ENCODE data around the gene TDG.
"Not testable (repeated sequence)": the region's sequence is repeated elsewhere in the genome, so short reads cannot be mapped to it uniquely, and the experiment has no call there.

TDG gene

DNA sequence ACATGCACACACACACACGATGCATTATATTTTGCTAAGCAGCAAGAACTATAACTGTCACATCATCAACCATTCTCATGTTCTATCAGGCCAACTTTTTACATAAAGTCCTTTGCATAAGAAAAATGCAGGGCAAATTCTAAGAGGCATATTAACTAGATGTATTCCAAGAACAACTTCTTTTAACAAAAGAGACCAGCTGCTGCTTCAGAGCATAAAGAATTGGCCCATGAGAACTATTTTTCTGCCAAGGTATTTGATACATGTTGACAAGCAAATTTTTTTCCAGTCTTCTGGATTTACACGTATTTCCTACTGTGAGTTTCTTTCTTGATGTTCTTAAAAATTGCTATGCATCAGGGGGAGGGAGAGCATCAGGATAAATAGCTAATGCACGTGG, 57.1 kb downstream of the TDG start:
- no peak for DNase-seq (ENCODE audit: low spot score)

DNA sequence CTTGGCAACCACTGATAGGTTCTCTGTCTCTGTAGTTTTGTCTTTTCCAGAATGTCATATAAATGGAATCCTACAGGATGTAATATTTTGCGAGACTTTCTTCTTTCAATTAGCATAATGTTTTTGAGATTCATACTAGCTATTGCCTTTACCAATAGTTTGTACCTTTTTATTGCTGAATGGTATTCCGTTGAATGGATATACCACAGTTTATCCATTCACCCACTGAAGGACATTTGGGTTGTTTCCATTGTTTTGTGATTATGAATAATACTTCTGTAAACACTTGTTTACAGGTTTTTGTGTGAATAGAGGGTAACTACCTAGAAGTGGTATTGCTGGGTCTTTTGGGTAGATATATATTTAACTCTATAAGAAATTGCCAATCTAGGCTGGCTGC, 58.0 kb downstream of the TDG start:
- no peak for DNase-seq (ENCODE audit: low spot score)

DNA sequence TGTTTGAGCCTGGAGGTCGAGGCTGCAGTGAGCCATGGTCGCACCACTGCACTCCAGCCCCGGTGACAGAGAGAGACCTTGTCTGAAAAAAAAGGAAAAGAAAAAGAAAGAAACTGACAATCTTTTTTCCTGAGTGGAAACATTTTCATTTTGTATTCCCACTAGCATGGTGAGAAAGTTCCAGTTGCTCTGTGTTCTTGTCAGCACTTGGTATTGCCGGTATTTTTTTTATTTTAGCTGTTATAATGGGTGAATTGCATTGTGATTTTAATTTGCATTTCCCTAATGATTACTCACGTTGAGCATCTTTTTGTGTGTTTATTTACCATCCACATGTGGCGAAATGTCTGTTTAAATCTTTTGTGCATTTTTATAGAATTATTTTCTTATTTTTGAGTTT, 58.7 kb downstream of the TDG start:
- no peak for DNase-seq (ENCODE audit: low spot score)

DNA sequence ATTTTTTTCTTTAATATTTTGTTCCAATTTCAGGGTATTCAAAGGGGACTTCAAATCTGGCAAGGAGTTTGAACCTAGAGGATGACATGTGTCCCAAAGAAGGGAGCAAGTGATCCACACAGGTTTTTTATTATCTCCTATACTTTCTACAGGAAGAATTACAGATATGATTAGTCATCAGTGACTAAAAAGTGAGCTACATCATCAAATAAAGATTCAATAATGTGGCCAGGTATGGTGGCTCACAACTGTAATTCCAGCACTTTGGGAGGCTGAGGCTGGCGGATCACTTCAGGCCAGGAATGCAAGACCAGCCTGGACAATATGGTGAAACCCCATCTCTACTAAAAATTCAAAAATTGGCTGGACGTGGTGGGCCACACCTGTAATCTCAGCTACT, 60.1 kb downstream of the TDG start:
- no peak for DNase-seq (ENCODE audit: low spot score)

DNA sequence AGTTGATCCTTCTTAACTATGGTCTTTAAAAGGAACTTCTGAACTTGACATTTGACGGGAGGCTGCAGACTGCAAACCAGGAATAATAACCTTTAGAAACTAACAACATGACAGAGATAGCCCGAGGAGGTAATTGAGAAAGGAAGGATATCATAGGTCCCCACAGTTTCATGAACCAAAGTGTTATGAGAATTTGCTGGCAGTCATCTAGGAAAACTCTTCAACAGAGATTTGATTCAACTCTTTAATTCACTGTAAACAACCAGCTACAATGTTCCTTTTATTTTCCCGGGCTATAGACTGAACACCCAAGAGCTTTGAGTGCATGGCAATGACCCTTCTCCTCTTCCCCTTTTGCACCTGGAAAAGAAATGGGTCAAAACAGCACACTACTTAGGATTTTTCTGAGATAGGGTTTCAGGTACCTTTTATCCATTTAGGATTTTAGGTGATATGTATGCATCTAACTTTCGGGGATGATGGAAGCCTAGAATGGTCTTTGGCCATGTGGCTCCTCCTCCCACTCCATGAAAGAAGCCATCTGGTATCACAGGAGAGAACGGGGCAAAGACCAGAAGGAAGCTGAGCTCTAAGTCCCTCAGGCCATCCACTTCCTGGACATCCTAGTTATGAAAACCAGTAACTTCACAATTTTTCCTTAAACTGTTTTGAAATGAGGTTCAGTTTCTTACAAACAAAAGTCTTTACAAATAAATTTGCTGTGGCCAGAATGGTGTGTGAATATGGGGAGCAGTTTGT, 61.3 kb downstream of the TDG start:
- no peak for DNase-seq (ENCODE audit: low spot score)

DNA sequence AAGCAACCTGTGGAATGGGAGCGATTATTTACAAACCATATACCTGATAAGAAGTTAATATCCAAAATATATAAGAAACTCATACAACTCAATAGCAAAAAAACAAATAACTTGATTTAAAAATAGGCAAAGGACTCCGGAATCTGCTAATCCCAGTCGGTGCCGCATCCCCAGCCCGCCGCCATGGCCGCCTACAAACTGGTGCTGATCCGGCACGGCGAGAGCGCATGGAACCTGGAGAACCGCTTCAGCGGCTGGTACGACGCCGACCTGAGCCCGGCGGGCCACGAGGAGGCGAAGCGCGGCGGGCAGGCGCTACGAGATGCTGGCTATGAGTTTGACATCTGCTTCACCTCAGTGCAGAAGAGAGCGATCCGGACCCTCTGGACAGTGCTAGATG, 64.9 kb downstream of the TDG start:
- not testable (repeated sequence) for DNase-seq (ENCODE audit: low spot score)

DNA sequence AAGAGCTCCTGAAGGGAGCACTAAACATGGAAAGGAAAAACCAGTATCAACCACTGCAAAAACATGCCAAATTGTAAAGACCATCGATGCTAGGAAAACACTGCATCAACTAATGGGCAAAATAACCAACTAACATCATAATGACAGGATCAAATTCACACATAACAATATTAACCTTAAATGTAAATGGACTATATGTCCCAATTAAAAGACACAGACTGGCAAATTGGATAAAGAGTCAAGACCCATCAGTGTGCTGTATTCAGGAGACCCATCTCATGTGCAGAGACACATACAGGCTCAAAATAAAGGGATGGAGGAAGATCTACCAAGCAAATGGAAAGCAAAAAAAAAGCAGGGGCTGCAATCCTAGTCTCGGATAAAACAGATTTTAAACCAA, 70.5 kb downstream of the TDG start:
- not testable (repeated sequence) for DNase-seq (ENCODE audit: low spot score)

All from hematopoietic multipotent progenitor cell treated with erythropoietin and hydrocortisone succinate and interleukin-3 and kit ligand, for 15 days (in vitro differentiated cells).